Kidney epithelial cell (primary cell): Measurements from ENCODE around the gene LFNG. TPM values are rescaled to one million over a fixed set of nuclear protein-coding genes. Genes with fewer than 3 reads are reported as not detected.

Experiments
- DNase-seq: peaks from one replicate; pipeline ENCODE4 v3.0.0-alpha.2; 2010; ENCODE audit warnings: low read depth
- H3K27me3 ChIP-seq: 2 replicates; pipeline ENCODE4 v1.6.0; 2011; ENCODE audit warnings: low read length; ENCODE audit not compliant: control insufficient read depth, insufficient read depth
- H3K36me3 ChIP-seq: 2 replicates; pipeline ENCODE4 v1.5.1; 2011; ENCODE audit warnings: low read length; ENCODE audit not compliant: control insufficient read depth, insufficient read depth
- H3K4me3 ChIP-seq: 2 replicates; pipeline ENCODE4 v1.5.1; 2011; ENCODE audit warnings: low read depth, mild to moderate bottlenecking, control low read depth, low read length
- CTCF ChIP-seq: IDR thresholded peaks from 2 replicates; pipeline ENCODE4 v1.5.1; 2011; ENCODE audit warnings: mild to moderate bottlenecking, moderate library complexity, low read length, control low read depth, inconsistent platforms; ENCODE audit not compliant: insufficient read depth, poor library complexity, severe bottlenecking
- total RNA-seq: library from RNA; depleted of rRNA; stranded (reverse); fragments of >200 nt; gene quantifications from 2 replicates; pipeline ENCODE4 v1.2.3, GENCODE V29; 2015

LFNG gene
- total RNA-seq, 1 donor from 2014 or later = 39.7 TPM

GRCh38 chr7:2473496-2474180 lies 45.9 kb upstream of the LFNG start:
- no peak for DNase-seq
- no peaks in the 10 kb centered on the region for H3K36me3 ChIP-seq
- no peak overlapping the region for H3K4me3 ChIP-seq
- no peak for TF ChIP-seq CTCF
- peaks cover 21% of the 10 kb centered on the region for H3K27me3 ChIP-seq

- Histone ChIP-seq H3K36me3 (no peaks in the 10 kb centered on the region), H3K27me3 (peaks cover 23% of the 10 kb centered on the region), H3K4me3 (no peak overlapping the region)
- no peak for TF ChIP-seq CTCF
- DNase-seq = no peak
Measured at GRCh38 chr7:2474224-2474623, 45.4 kb upstream of the LFNG start.

- Histone ChIP-seq H3K27me3 (peaks cover 27% of the 10 kb centered on the region), H3K36me3 (no peaks in the 10 kb centered on the region), H3K4me3 (no peak overlapping the region)
- DNase-seq = no peak
- TF ChIP-seq CTCF = no peak
Measured at GRCh38 chr7:2474813-2475677, 44.5 kb upstream of the LFNG start.

- no peak for TF ChIP-seq CTCF
- no peaks in the 10 kb centered on the region for H3K36me3 ChIP-seq
- DNase-seq = no peak
- H3K27me3 ChIP-seq = peaks cover 25% of the 10 kb centered on the region
- no peak overlapping the region for H3K4me3 ChIP-seq
Measured at GRCh38 chr7:2475678-2476015, 43.9 kb upstream of the LFNG start.

- TF ChIP-seq CTCF = no peak
- H3K27me3 ChIP-seq = peaks cover 23% of the 10 kb centered on the region
- H3K36me3 ChIP-seq = no peaks in the 10 kb centered on the region
- H3K4me3 ChIP-seq = no peak within 1 kb of the TSS
- no peak for DNase-seq
Measured at GRCh38 chr7:2476298-2476697, 43.3 kb upstream of the LFNG start, which contains the start of gene GRIFIN. TSS of gene GRIFIN (minus strand) at chr7:2476398. CDS start at chr7:2476383, 15 bp downstream.
